MM.1S (cell line): ENCODE data around the gene TRIM69.

Experiments used
- EZH2phosphoT487 ChIP-seq: fragments of 300-600 bp; sonication (generic); IDR thresholded peaks from 2 replicates; pipeline ENCODE4 v1.6.1; 2018; ENCODE audit warnings: antibody characterized with exemption, low read length
- TF ChIP-seq, protein P1 (sequence below): fragments of 300-600 bp; sonication (generic); IDR thresholded peaks from 2 replicates; pipeline ENCODE4 v1.5.1; 2016; ENCODE audit warnings: antibody characterized with exemption, low read length, mixed read lengths

GRCh38 chr15:44775953-44776352 lies 39.6 kb downstream of the TRIM69 start:
- TF ChIP-seq, protein P1, sequence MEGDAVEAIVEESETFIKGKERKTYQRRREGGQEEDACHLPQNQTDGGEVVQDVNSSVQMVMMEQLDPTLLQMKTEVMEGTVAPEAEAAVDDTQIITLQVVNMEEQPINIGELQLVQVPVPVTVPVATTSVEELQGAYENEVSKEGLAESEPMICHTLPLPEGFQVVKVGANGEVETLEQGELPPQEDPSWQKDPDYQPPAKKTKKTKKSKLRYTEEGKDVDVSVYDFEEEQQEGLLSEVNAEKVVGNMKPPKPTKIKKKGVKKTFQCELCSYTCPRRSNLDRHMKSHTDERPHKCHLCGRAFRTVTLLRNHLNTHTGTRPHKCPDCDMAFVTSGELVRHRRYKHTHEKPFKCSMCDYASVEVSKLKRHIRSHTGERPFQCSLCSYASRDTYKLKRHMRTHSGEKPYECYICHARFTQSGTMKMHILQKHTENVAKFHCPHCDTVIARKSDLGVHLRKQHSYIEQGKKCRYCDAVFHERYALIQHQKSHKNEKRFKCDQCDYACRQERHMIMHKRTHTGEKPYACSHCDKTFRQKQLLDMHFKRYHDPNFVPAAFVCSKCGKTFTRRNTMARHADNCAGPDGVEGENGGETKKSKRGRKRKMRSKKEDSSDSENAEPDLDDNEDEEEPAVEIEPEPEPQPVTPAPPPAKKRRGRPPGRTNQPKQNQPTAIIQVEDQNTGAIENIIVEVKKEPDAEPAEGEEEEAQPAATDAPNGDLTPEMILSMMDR, result no peak
- TF ChIP-seq EZH2phosphoT487, result no peak
